HCT116 (cell line): Measurements from ENCODE around the gene VPS45. TPM values are rescaled to one million over a fixed set of nuclear protein-coding genes. Genes with fewer than 3 reads are reported as not detected.

ENCODE experiments used
- ATAC-seq: fragments of 200-7000 bp; cut with Tn5 transposase; 2 replicates; pipeline ENCODE4 v1.9.1; 2020; ENCODE audit warnings: mild to moderate bottlenecking, moderate library complexity
- BruUV-seq: library from RNA; stranded (reverse); fragments of 400-500 nt; replicated peaks from 2 replicates; lab custom pipeline; 2021; lab: Mats Ljungman, UMichigan
- CTCF ChIA-PET: fragments of 300-600 bp; sonication (Branson Sonifier 250); formaldehyde crosslinking; loops from one replicate; lab custom pipeline; 2021; ENCODE audit warnings: antibody characterized with exemption; lab: Charles Lee
- POLR2A ChIA-PET: fragments of 300-600, 350-600 bp; sonication (Branson Sonifier 250); formaldehyde crosslinking; loops from one replicate; lab custom pipeline; 2021; ENCODE audit warnings: antibody characterized with exemption; lab: Charles Lee
- RAD21 ChIA-PET, 2 experiments: fragments of 300-600 bp; sonication (Branson Sonifier 250); formaldehyde crosslinking; loops; one replicate each; lab custom pipeline; 2023; ENCODE audit warnings: low total read pairs in 2 of 2; ENCODE audit not compliant: uncharacterized antibody in 2 of 2, unreplicated experiment in 2 of 2, low non-redundant PET in 1 of 2; lab: Charles Lee
- DNase-seq: peaks from one replicate; pipeline ENCODE4 v3.0.0-alpha.2; 2010; ENCODE audit warnings: low read depth, low spot score
- H2AFZ ChIP-seq: fragments of 200-600 bp; shearing (Covaris generic), sonication (generic); 2 replicates; pipeline ENCODE4 v1.6.1; 2017; ENCODE audit warnings: low read depth, mixed run types, mixed read lengths, antibody characterized with exemption, low read length; ENCODE audit not compliant: poor library complexity, severe bottlenecking
- H3K27ac ChIP-seq: 2 replicates; pipeline ENCODE4 v1.5.1; 2012; ENCODE audit warnings: low read depth, low read length
- H3K27me3 ChIP-seq: fragments of 200-600 bp; sonication (generic); 2 replicates; pipeline ENCODE4 v1.6.1; 2016; ENCODE audit warnings: mixed run types, low read length, mixed read lengths; ENCODE audit not compliant: insufficient read depth
- H3K36me3 ChIP-seq, 2 experiments: fragments of 200-500 bp in 1 of 2; fragments of 200-600 bp in 1 of 2; sonication (Bioruptor generic) in 1 of 2; sonication (generic) in 1 of 2; 2 replicates each; pipeline versions ENCODE4 v1.5.1 to v1.6.1; 2014 to 2016; ENCODE audit warnings: low read length in 2 of 2, inconsistent platforms in 1 of 2, mixed read lengths in 1 of 2, mixed run types in 1 of 2; ENCODE audit not compliant: insufficient read depth in 2 of 2, control insufficient read depth in 1 of 2
- H3K4me1 ChIP-seq, 2 experiments: fragments of 200-600 bp in 1 of 2; sonication (generic) in 1 of 2; 2 replicates each; pipeline versions ENCODE4 v1.5.1 to v1.6.1; 2012 to 2017; ENCODE audit warnings: low read length in 2 of 2, inconsistent platforms in 1 of 2, mild to moderate bottlenecking in 1 of 2, mixed read lengths in 1 of 2, mixed run types in 1 of 2, moderate library complexity in 1 of 2; ENCODE audit not compliant: insufficient read depth in 2 of 2, control insufficient read depth in 1 of 2
- H3K4me2 ChIP-seq: fragments of 200-600 bp; sonication (generic); 2 replicates; pipeline ENCODE4 v1.6.1; 2017; ENCODE audit warnings: mixed run types, low read length, mixed read lengths
- H3K4me3 ChIP-seq, 2 experiments: fragments of 200-600 bp in 1 of 2; sonication (generic) in 1 of 2; replicated peaks in 1 of 2; 2 replicates each; pipeline ENCODE4 v1.5.1; 2011 to 2016; ENCODE audit warnings: low read length in 2 of 2, control low read depth in 1 of 2, low read depth in 1 of 2, mild to moderate bottlenecking in 1 of 2, mixed read lengths in 1 of 2, mixed run types in 1 of 2
- H3K79me2 ChIP-seq: fragments of 200-600 bp; sonication (generic); 2 replicates; pipeline ENCODE4 v1.6.1; 2017; ENCODE audit warnings: mild to moderate bottlenecking, mixed run types, low read length, moderate library complexity, mixed read lengths; ENCODE audit not compliant: insufficient read depth
- H3K9ac ChIP-seq: fragments of 200-600 bp; sonication (generic); 2 replicates; pipeline ENCODE4 v1.6.1; 2016; ENCODE audit warnings: low read length, mixed read lengths
- H3K9me2 ChIP-seq: fragments of 200-600 bp; sonication (generic), shearing (Covaris generic); 2 replicates; pipeline ENCODE4 v1.6.1; 2017; ENCODE audit warnings: mixed run types, mild to moderate bottlenecking, moderate library complexity; ENCODE audit not compliant: insufficient read depth
- H3K9me3 ChIP-seq, 2 experiments: fragments of 200-500 bp in 1 of 2; fragments of 200-600 bp in 1 of 2; sonication (Bioruptor generic) in 1 of 2; sonication (generic) in 1 of 2; 2 replicates each; pipeline ENCODE4 v1.6.1; 2014 to 2017; ENCODE audit warnings: low read length in 2 of 2, mixed read lengths in 2 of 2, inconsistent platforms in 1 of 2, low read depth in 1 of 2, mild to moderate bottlenecking in 1 of 2, mixed run types in 1 of 2, moderate library complexity in 1 of 2; ENCODE audit not compliant: control insufficient read depth in 1 of 2, insufficient read depth in 1 of 2
- H4K20me1 ChIP-seq: fragments of 200-600 bp; sonication (generic), shearing (Covaris generic); 2 replicates; pipeline ENCODE4 v1.6.1; 2017; ENCODE audit warnings: mixed run types, mild to moderate bottlenecking, moderate library complexity; ENCODE audit not compliant: insufficient read depth
- FOSL1 ChIP-seq: IDR thresholded peaks from 2 replicates; pipeline ENCODE4 v1.6.1; 2012; ENCODE audit warnings: low read depth
- JUND ChIP-seq: IDR thresholded peaks from 2 replicates; pipeline ENCODE4 v1.6.1; 2012
- MAX ChIP-seq: IDR thresholded peaks from 2 replicates; pipeline ENCODE4 v1.6.1; 2012
- POLR2AphosphoS5 ChIP-seq: IDR thresholded peaks from 2 replicates; pipeline ENCODE4 v1.6.1; 2011; ENCODE audit warnings: mild to moderate bottlenecking, low read depth, low read length, moderate library complexity
- REST ChIP-seq: IDR thresholded peaks from 2 replicates; pipeline ENCODE4 v1.6.1; 2012; ENCODE audit warnings: low read depth
- SIN3A ChIP-seq: IDR thresholded peaks from 2 replicates; pipeline ENCODE4 v1.6.1; 2012; ENCODE audit warnings: low read depth
- SP1 ChIP-seq: IDR thresholded peaks from 2 replicates; pipeline ENCODE4 v1.6.1; 2012; ENCODE audit warnings: low read depth
- ZFX ChIP-seq: fragments of 450-650 bp; IDR thresholded peaks from 2 replicates; pipeline ENCODE4 v1.6.1; 2017
- ZNF274 ChIP-seq: fragments of 200-500 bp; sonication (Bioruptor generic); IDR thresholded peaks from 2 replicates; pipeline ENCODE4 v1.6.1; 2014; ENCODE audit warnings: mild to moderate bottlenecking, low read depth, low read length, inconsistent platforms
- intact Hi-C: fragments of 100-400 bp; cut with micrococcal nuclease; formaldehyde crosslinking; loops from 2 replicates; pipeline ENCODE4 v1.10.0; 2022
- total RNA-seq: library from RNA; stranded (reverse); gene quantifications from one replicate; pipeline ENCODE4 v1.2.1, GENCODE V29; 2021; ENCODE audit not compliant: unreplicated experiment

Gene VPS45
- total RNA-seq, 1 experiment from 2014 or later: 28.1 TPM

- ATAC-seq: peak; percentile 45; the same call in 1 of the 2 replicates
- H3K79me2 ChIP-seq: no peaks in the 10 kb centered on the region
- H3K4me3 ChIP-seq: peak overlapping the region; percentile 30 to 50
- H2AFZ ChIP-seq: no peak overlapping the region
- intact Hi-C loops: no loop called here
- H3K4me1 ChIP-seq: peaks cover 6 to 15% of the 10 kb centered on the region in 2 experiments; a peak in 3 of 4 replicates
- RAD21 ChIA-PET: no interaction called here
- no peaks in the 10 kb centered on the region for H3K9me3 ChIP-seq
- TF ChIP-seq ZFX (no peak; the same call in none of the 2 replicates), MAX (no peak), POLR2AphosphoS5 (no peak), ZNF274 (no peak), REST (no peak), FOSL1 (no peak), SIN3A (no peak), JUND (no peak), SP1 (no peak)
- POLR2A ChIA-PET: interaction anchor here (0.6 to 1.3 kb wide), 3 partner anchors 10 to 54 kb away, joined by 3 read pairs; no protein-coding TSS in a partner anchor
- peak overlapping the region; percentile 53; the same call in 1 of the 2 replicates for H3K27ac ChIP-seq
- no peaks in the 10 kb centered on the region for H3K9me2 ChIP-seq
- CTCF ChIA-PET: no interaction called here
- H3K36me3 ChIP-seq: no peaks in the 10 kb centered on the region
- no peaks in the 10 kb centered on the region for H3K27me3 ChIP-seq
- BruUV-seq: no TSS peak
- peak overlapping the region; percentile 41 for H3K9ac ChIP-seq
- H4K20me1 ChIP-seq: no peaks in the 10 kb centered on the region
- DNase-seq: no peak
- peak overlapping the region; percentile 69 for H3K4me2 ChIP-seq
These were observed 82.8 kb downstream of the VPS45 start for GRCh38 chr1:150150133-150151021.
